22Rv1 (cell line): ENCODE results near the gene TRPM3.

Experiments used
- ZFX ChIP-seq: fragments of 450-650 bp; IDR thresholded peaks from 2 replicates; pipeline ENCODE4 v1.6.1; 2017; ENCODE audit warnings: antibody characterized with exemption, borderline replicate concordance
- TF ChIP-seq, protein P1 (sequence below): fragments of 450-650 bp; IDR thresholded peaks from 2 replicates; pipeline ENCODE4 v1.5.1; 2017; ENCODE audit warnings: mild to moderate bottlenecking

DNA sequence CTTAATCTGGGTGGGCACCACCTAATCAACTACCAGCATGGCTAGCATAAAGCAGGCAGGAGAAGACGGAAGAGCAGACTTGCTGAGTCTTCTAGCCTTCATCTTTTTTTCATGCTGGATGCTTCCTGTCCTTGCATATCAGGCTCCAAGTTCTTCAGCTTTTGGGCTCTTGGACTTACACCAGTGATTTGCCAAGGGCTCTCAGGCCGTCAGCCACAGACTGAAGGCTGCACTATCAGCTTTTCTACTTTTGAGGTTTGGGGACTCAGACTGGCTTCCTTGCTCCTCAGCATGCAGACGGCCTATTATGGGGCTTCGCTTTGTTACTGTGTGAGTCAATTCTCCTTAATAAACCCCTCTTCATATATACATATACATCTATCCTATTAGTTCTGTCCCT, 180.2 kb downstream of the TRPM3 start:
- TF ChIP-seq, protein P1, sequence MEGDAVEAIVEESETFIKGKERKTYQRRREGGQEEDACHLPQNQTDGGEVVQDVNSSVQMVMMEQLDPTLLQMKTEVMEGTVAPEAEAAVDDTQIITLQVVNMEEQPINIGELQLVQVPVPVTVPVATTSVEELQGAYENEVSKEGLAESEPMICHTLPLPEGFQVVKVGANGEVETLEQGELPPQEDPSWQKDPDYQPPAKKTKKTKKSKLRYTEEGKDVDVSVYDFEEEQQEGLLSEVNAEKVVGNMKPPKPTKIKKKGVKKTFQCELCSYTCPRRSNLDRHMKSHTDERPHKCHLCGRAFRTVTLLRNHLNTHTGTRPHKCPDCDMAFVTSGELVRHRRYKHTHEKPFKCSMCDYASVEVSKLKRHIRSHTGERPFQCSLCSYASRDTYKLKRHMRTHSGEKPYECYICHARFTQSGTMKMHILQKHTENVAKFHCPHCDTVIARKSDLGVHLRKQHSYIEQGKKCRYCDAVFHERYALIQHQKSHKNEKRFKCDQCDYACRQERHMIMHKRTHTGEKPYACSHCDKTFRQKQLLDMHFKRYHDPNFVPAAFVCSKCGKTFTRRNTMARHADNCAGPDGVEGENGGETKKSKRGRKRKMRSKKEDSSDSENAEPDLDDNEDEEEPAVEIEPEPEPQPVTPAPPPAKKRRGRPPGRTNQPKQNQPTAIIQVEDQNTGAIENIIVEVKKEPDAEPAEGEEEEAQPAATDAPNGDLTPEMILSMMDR, result no peak
- no peak for TF ChIP-seq ZFX
